Parathyroid adenoma (tissue), 2 donors: ENCODE measurements around the gene TRIM28.
"Not testable (repeated sequence)": the region's sequence is repeated elsewhere in the genome, so short reads cannot be mapped to it uniquely, and the experiment has no call there.

Experiments used
- H2AFZ ChIP-seq: fragments of 300-600 bp; sonication (generic); one replicate; pipeline ENCODE4 v1.7.0; 2017; ENCODE audit warnings: antibody characterized with exemption, mild to moderate bottlenecking
- H3K27ac ChIP-seq: fragments of 300-600 bp; sonication (generic); one replicate; pipeline ENCODE4 v1.7.0; 2017
- H3K27me3 ChIP-seq: fragments of 300-600 bp; sonication (generic); one replicate; pipeline ENCODE4 v1.7.0; 2017; ENCODE audit warnings: low read length; ENCODE audit not compliant: control insufficient read depth, insufficient read depth
- H3K36me3 ChIP-seq: fragments of 300-600 bp; sonication (generic); one replicate; pipeline ENCODE4 v1.7.0; 2017; ENCODE audit warnings: low read length; ENCODE audit not compliant: control insufficient read depth, insufficient read depth
- H3K4me1 ChIP-seq: fragments of 300-600 bp; sonication (generic); one replicate; pipeline ENCODE4 v1.7.0; 2017; ENCODE audit warnings: control low read depth
- H3K4me2 ChIP-seq: fragments of 300-600 bp; sonication (generic); one replicate; pipeline ENCODE4 v1.7.0; 2017; ENCODE audit warnings: low read length
- H3K4me3 ChIP-seq: fragments of 300-600 bp; sonication (generic); one replicate; pipeline ENCODE4 v1.7.0; 2017; ENCODE audit warnings: low read depth, low read length
- H3K79me2 ChIP-seq: fragments of 300-600 bp; sonication (generic); one replicate; pipeline ENCODE4 v1.7.0; 2017; ENCODE audit warnings: control low read depth
- H3K9ac ChIP-seq: fragments of 300-600 bp; sonication (generic); one replicate; pipeline ENCODE4 v1.7.0; 2017; ENCODE audit warnings: mild to moderate bottlenecking
- H3K9me3 ChIP-seq: fragments of 300-600 bp; sonication (generic); one replicate; pipeline ENCODE4 v1.7.0; 2017; ENCODE audit warnings: low read length; ENCODE audit not compliant: control insufficient read depth
- TF ChIP-seq, protein P1 (sequence below): fragments of 300-600 bp; sonication (generic); IDR thresholded peaks from one replicate; pipeline ENCODE4 v1.7.0; 2017; ENCODE audit warnings: antibody characterized with exemption, mild to moderate bottlenecking
- donor health status: primary hyperparathyroidism.

Gene TRIM28

GRCh38 chr19:58500242-58500641, 43.6 kb upstream of the TRIM28 start:
- H3K27ac ChIP-seq: no peak overlapping the region
- peak overlapping the region; percentile 64 for H3K4me3 ChIP-seq
- H2AFZ ChIP-seq: peak overlapping the region; percentile 88
- H3K4me2 ChIP-seq: peak overlapping the region; percentile 66
- no peaks in the 10 kb centered on the region for H3K27me3 ChIP-seq
- no peaks in the 10 kb centered on the region for H3K9me3 ChIP-seq
- H3K4me1 ChIP-seq: peaks cover 11% of the 10 kb centered on the region
- H3K79me2 ChIP-seq: no peaks in the 10 kb centered on the region
- TF ChIP-seq, protein P1, sequence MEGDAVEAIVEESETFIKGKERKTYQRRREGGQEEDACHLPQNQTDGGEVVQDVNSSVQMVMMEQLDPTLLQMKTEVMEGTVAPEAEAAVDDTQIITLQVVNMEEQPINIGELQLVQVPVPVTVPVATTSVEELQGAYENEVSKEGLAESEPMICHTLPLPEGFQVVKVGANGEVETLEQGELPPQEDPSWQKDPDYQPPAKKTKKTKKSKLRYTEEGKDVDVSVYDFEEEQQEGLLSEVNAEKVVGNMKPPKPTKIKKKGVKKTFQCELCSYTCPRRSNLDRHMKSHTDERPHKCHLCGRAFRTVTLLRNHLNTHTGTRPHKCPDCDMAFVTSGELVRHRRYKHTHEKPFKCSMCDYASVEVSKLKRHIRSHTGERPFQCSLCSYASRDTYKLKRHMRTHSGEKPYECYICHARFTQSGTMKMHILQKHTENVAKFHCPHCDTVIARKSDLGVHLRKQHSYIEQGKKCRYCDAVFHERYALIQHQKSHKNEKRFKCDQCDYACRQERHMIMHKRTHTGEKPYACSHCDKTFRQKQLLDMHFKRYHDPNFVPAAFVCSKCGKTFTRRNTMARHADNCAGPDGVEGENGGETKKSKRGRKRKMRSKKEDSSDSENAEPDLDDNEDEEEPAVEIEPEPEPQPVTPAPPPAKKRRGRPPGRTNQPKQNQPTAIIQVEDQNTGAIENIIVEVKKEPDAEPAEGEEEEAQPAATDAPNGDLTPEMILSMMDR: no peak
- H3K36me3 ChIP-seq: no peaks in the 10 kb centered on the region
- H3K9ac ChIP-seq: no peak overlapping the region

- H3K4me3 ChIP-seq, H3K27me3 ChIP-seq, H3K9ac ChIP-seq, H3K27ac ChIP-seq, H3K79me2 ChIP-seq, H3K4me1 ChIP-seq, H2AFZ ChIP-seq, H3K9me3 ChIP-seq, H3K4me2 ChIP-seq, H3K36me3 ChIP-seq: not testable (repeated sequence)
These were observed 36.2 kb upstream of the TRIM28 start for GRCh38 chr19:58507602-58508223.

DNA sequence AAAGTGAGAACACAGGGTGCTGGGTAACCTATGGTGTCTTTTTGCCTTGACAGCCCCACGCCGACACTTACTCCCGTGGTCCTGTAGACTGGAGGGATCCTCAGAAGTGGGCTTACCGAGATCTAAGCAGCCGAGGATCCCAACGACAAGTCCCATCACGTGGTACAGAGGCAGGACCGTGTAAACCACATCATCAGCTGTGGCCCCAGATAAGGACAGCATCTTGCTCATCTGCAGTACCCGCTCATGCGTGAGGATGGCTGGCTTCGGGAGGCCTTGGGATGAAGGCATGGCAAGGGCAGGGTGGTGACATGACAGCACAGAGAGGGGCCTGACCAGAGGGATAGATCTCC, 34.2 kb upstream of the TRIM28 start:
- no peak overlapping the region for H3K4me2 ChIP-seq
- TF ChIP-seq, protein P1: no peak
- H3K27me3 ChIP-seq: no peaks in the 10 kb centered on the region
- no peak overlapping the region for H2AFZ ChIP-seq
- no peak overlapping the region for H3K9ac ChIP-seq
- no peaks in the 10 kb centered on the region for H3K36me3 ChIP-seq
- peaks cover 4% of the 10 kb centered on the region for H3K4me1 ChIP-seq
- H3K27ac ChIP-seq: no peak overlapping the region
- peaks cover 4% of the 10 kb centered on the region for H3K79me2 ChIP-seq
- no peak overlapping the region for H3K4me3 ChIP-seq
- H3K9me3 ChIP-seq: no peaks in the 10 kb centered on the region

GRCh38 chr19:58510084-58510862, 33.6 kb upstream of the TRIM28 start:
- Histone ChIP-seq H3K27me3 (no peaks in the 10 kb centered on the region), H3K4me1 (peaks cover 5% of the 10 kb centered on the region), H2AFZ (no peak overlapping the region), H3K27ac (no peak overlapping the region), H3K79me2 (peaks cover 8% of the 10 kb centered on the region), H3K36me3 (no peaks in the 10 kb centered on the region), H3K4me3 (no peak overlapping the region), H3K9me3 (no peaks in the 10 kb centered on the region), H3K4me2 (no peak overlapping the region), H3K9ac (no peak overlapping the region)
- TF ChIP-seq, protein P1: no peak

DNA sequence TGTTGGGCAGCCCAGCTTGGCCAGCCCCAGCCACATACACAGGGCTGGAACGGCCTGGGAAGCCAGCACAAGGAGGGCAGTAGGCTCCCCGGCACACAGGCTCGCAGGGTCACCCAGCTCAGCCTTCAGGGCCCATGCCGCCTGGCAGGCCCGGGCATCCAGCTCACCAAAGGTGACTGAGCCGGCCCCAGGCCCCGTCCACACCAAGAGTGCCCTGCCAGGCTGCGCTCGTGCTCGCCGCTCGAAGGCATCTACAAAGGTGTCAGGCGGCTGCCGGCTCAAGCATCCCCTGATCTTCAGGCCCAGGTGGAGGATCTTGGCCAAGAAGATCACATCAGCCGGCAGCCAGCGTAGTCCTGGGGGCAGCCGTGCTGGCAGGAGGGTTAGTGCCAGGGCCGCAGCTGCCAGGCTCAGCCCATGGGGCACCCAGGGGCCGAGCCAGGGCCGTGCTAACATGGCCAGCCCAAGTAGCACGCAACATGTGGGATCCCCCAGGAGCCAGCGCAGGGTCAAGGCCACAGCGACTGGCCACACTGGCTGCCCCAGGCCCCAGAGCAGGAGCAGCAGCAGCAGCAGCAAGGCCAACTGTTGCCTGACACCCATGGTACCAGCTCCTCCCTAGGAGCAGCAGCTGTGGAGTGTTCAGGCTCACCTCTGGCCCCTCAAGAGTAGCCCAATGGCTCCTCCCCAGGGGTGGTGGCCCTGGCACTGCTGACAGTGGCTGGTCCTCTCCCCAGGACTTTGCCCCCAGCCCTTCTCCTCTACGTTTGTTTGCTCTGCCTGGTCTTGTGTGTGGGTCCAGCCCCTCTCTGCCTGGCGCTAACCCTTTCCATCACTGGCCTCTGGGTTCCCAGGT, 32.3 kb upstream of the TRIM28 start, which contains the start of gene SLC27A5:
SLC27A5 (minus strand) TSS at position 640 of the 856 bp plus-strand sequence; CDS start at position 603, 37 bp downstream.
- TF ChIP-seq, protein P1: no peak
- Histone ChIP-seq H3K9me3 (no peaks in the 10 kb centered on the region), H3K27ac (no peak within 1 kb of the TSS), H3K79me2 (peaks cover 20% of the 10 kb centered on the region), H3K9ac (no peak within 1 kb of the TSS), H3K27me3 (no peaks in the 10 kb centered on the region), H2AFZ (no peak within 1 kb of the TSS), H3K4me2 (no peak within 1 kb of the TSS), H3K4me3 (no peak within 1 kb of the TSS), H3K4me1 (peaks cover 5% of the 10 kb centered on the region), H3K36me3 (no peaks in the 10 kb centered on the region)
